ENCODE measurements around the gene TMCO4. TPM values are rescaled to one million over a fixed set of nuclear protein-coding genes. Genes with fewer than 3 reads are reported as not detected.

Gene TMCO4
- total RNA-seq, 4 donors from 2014 or later: 16.1 to 36.2 (median 26.9) TPM

GRCh38 chr1:19762175-19762779, 37.4 kb downstream of the TMCO4 start:
- H3K27ac ChIP-seq: no peak overlapping the region
- H3K36me3 ChIP-seq: peaks cover 0 to 5% (median 0%) of the 10 kb centered on the region in 4 donors
- H3K27me3 ChIP-seq: no peaks in the 10 kb centered on the region
- H3K4me3 ChIP-seq: no peak overlapping the region
- intact Hi-C loops (cut with DNase I; ENCODE audit: low total_unique reads) (no loop called here), in situ Hi-C loops (cut with MboI; ENCODE audit: low pct_ligation_motif_present in 1 of 4, low pct_unique_long_range_greater_than_20kb in 1 of 4, low sequenced_read_pairs in 3 of 4) (no loop called here)
- H3K9me3 ChIP-seq: no peaks in the 10 kb centered on the region
- TF ChIP-seq POLR2AphosphoS5 (IDR thresholded peaks at IDR 0.05) (no peak), POLR2A (IDR thresholded peaks at IDR 0.05) (no peak), EP300 (IDR thresholded peaks at IDR 0.05; ENCODE audit: low read depth) (no peak), CTCF (IDR thresholded peaks at IDR 0.05) (peak; percentile 55 to 76 (median 71))
- H3K4me1 ChIP-seq: no peaks in the 10 kb centered on the region
- DNase-seq: peak; percentile 36
- 20 to 56% methylated on average over 1 to 11 of the region's 11 CpGs for WGBS, 2 donors (ENCODE audit: low coverage in 1 of 2)

- Histone ChIP-seq H3K4me3 (no peak overlapping the region), H3K36me3 (no peaks in the 10 kb centered on the region), H3K27ac (no peak overlapping the region), H3K4me1 (no peaks in the 10 kb centered on the region), H3K27me3 (no peaks in the 10 kb centered on the region), H3K9me3 (no peaks in the 10 kb centered on the region)
- intact Hi-C loops (cut with DNase I; ENCODE audit: low total_unique reads) (no loop called here), in situ Hi-C loops (cut with MboI; ENCODE audit: low pct_ligation_motif_present in 1 of 4, low pct_unique_long_range_greater_than_20kb in 1 of 4, low sequenced_read_pairs in 3 of 4) (no loop called here)
- DNase-seq: no peak
- no peak for TF ChIP-seq CTCF (IDR thresholded peaks at IDR 0.05)
- WGBS, 2 donors (ENCODE audit: low coverage in 1 of 2): 100% methylated on average over 1 of the region's 1 CpG; no CpG with 5 or more reads in 1 of the 2 donors
Observed at GRCh38 chr1:19759740-19760089, 40.0 kb downstream of the TMCO4 start.

GRCh38 chr1:19758227-19758830, 41.4 kb downstream of the TMCO4 start:
- intact Hi-C loops (cut with DNase I; ENCODE audit: low total_unique reads): no loop called here
- Histone ChIP-seq H3K4me3 (no peak overlapping the region), H3K9me3 (no peaks in the 10 kb centered on the region), H3K27ac (no peak overlapping the region), H3K36me3 (peaks cover 0 to 5% (median 0%) of the 10 kb centered on the region in 4 donors), H3K27me3 (no peaks in the 10 kb centered on the region), H3K4me1 (no peaks in the 10 kb centered on the region)
- 86% methylated on average over 7 of the region's 7 CpGs; no CpG with 5 or more reads in 1 of the 2 donors for WGBS, 2 donors (ENCODE audit: low coverage in 1 of 2)
- no peak for TF ChIP-seq CTCF (IDR thresholded peaks at IDR 0.05)
- DNase-seq: no peak
- in situ Hi-C loops (cut with MboI; ENCODE audit: low pct_ligation_motif_present in 1 of 4, low pct_unique_long_range_greater_than_20kb in 1 of 4, low sequenced_read_pairs in 3 of 4): no loop called here

GRCh38 chr1:19757641-19758040, 42.1 kb downstream of the TMCO4 start:
- intact Hi-C loops (cut with DNase I; ENCODE audit: low total_unique reads): no loop called here
- Histone ChIP-seq H3K27ac (no peak overlapping the region), H3K9me3 (no peaks in the 10 kb centered on the region)

More at GRCh38 chr1:19757641-19758040, 42.1 kb downstream of the TMCO4 start:
- H3K4me3 ChIP-seq: no peak overlapping the region
- peaks cover 0 to 8% (median 0%) of the 10 kb centered on the region in 4 donors for H3K36me3 ChIP-seq
- TF ChIP-seq POLR2AphosphoS5 (IDR thresholded peaks at IDR 0.05) (no peak), EP300 (IDR thresholded peaks at IDR 0.05; ENCODE audit: low read depth) (no peak), POLR2A (IDR thresholded peaks at IDR 0.05) (no peak), CTCF (IDR thresholded peaks at IDR 0.05) (no peak)
- no peaks in the 10 kb centered on the region for H3K27me3 ChIP-seq
- H3K4me1 ChIP-seq: no peaks in the 10 kb centered on the region
- DNase-seq: no peak
- in situ Hi-C loops (cut with MboI; ENCODE audit: low pct_ligation_motif_present in 1 of 4, low pct_unique_long_range_greater_than_20kb in 1 of 4, low sequenced_read_pairs in 3 of 4): no loop called here
- 75 to 97% methylated on average over 1 to 4 of the region's 4 CpGs for WGBS, 2 donors (ENCODE audit: low coverage in 1 of 2)

Measured in transverse colon (tissue), 4 donors.